T-cell (primary cell): ENCODE results near the gene LYVE1. TPM values are rescaled to one million over a fixed set of nuclear protein-coding genes. Genes with fewer than 3 reads are reported as not detected.

Source experiments
- ATAC-seq, 4 experiments: fragments of 200-7000 bp in 3 of 4; fragments of 150-1000 bp in 1 of 4; cut with Tn5 transposase; replicated peaks in 1 of 4; 1 replicate in 3 of 4; 2 replicates in 1 of 4; pipeline ENCODE4 v1.10.0; 2021; ENCODE audit warnings: moderate library complexity in 3 of 4, mild to moderate bottlenecking in 2 of 4, moderate number of reproducible peaks in 1 of 4
- CTCF ChIA-PET, 2 donors: fragments of 300-600 bp; sonication (Branson Sonifier 250); formaldehyde crosslinking; loops; one replicate each; lab custom pipeline; 2022; ENCODE audit warnings: antibody characterized with exemption in 2 of 2; lab: Charles Lee
- POLR2A ChIA-PET, 2 donors: fragments of 300-600 bp; sonication (Branson Sonifier 250); formaldehyde crosslinking; loops; one replicate each; lab custom pipeline; 2022; ENCODE audit warnings: antibody characterized with exemption in 2 of 2; lab: Charles Lee
- DNase-seq, 35 experiments: peaks; one replicate each; pipeline versions ENCODE4 v3.0.0 to v3.0.0-alpha.2; 2013 to 2023
- H3K27ac ChIP-seq: one replicate; pipeline ENCODE4 v1.5.1; 2013; ENCODE audit warnings: low read length
- H3K27me3 ChIP-seq, 2 experiments: replicated peaks in 1 of 2; 1 replicate in 1 of 2; 2 replicates in 1 of 2; pipeline versions ENCODE4 v1.6.1 to v1.7.0; 2013; ENCODE audit warnings: low read length in 1 of 2, mixed read lengths in 1 of 2; ENCODE audit not compliant: control insufficient read depth in 2 of 2, insufficient read depth in 2 of 2; ENCODE audit errors: extremely low read depth in 1 of 2
- H3K36me3 ChIP-seq, 2 donors: 1 replicate in 1 of 2; 2 replicates in 1 of 2; pipeline versions ENCODE4 v1.6.1 to v1.7.0; 2013; ENCODE audit warnings: low read length in 1 of 2; ENCODE audit not compliant: control insufficient read depth in 2 of 2, insufficient read depth in 1 of 2; ENCODE audit errors: extremely low read depth in 1 of 2
- H3K4me1 ChIP-seq, 2 experiments: 1 replicate in 1 of 2; 2 replicates in 1 of 2; pipeline versions ENCODE4 v1.6.1 to v1.7.0; 2013; ENCODE audit warnings: low read length in 2 of 2, mixed read lengths in 1 of 2; ENCODE audit not compliant: insufficient read depth in 2 of 2, control insufficient read depth in 1 of 2; ENCODE audit errors: extremely low read depth in 1 of 2
- H3K4me3 ChIP-seq, 2 donors: 1 replicate in 1 of 2; 2 replicates in 1 of 2; pipeline versions ENCODE4 v1.5.1 to v1.7.0; 2013; ENCODE audit warnings: mild to moderate bottlenecking in 2 of 2, low read length in 1 of 2, moderate library complexity in 1 of 2; ENCODE audit not compliant: control insufficient read depth in 1 of 2; ENCODE audit errors: extremely low read depth in 1 of 2
- H3K9me3 ChIP-seq: 2 replicates; pipeline ENCODE4 v1.7.0; 2013
- H3K27ac Mint-ChIP-seq, 2 donors: one replicate each; pipeline ENCODE4 v1.8.0; 2020 to 2021; ENCODE audit warnings: mild to moderate bottlenecking in 2 of 2, mixed read lengths in 2 of 2
- H3K27me3 Mint-ChIP-seq, 2 donors: one replicate each; pipeline ENCODE4 v1.8.0; 2021 to 2022; ENCODE audit warnings: mixed read lengths in 2 of 2
- H3K36me3 Mint-ChIP-seq: one replicate; pipeline ENCODE4 v1.8.0; 2021; ENCODE audit warnings: mixed read lengths
- H3K4me1 Mint-ChIP-seq, 3 donors: one replicate each; pipeline ENCODE4 v1.8.0; 2020 to 2022; ENCODE audit warnings: mixed read lengths in 3 of 3, mild to moderate bottlenecking in 1 of 3
- H3K4me3 Mint-ChIP-seq, 3 donors: one replicate each; pipeline ENCODE4 v1.8.0; 2020 to 2022; ENCODE audit warnings: mild to moderate bottlenecking in 3 of 3, mixed read lengths in 3 of 3, moderate library complexity in 3 of 3
- H3K9me3 Mint-ChIP-seq, 3 donors: one replicate each; pipeline ENCODE4 v1.8.0; 2020 to 2022; ENCODE audit warnings: mixed read lengths in 3 of 3
- WGBS: methylation state at CpG from one replicate; pipeline ENCODE4 v1.1.5; 2013; ENCODE audit warnings: missing lambda C conversion rate; ENCODE audit not compliant: insufficient coverage; 5-methylcytosine and 5-hydroxymethylcytosine counted together
- total RNA-seq, 35 experiments: library from RNA in 6 of 35; stranded (reverse) in 6 of 35; fragments of 120-200 nt in 1 of 35; gene quantifications; one replicate each; pipeline versions ENCODE4 v1.2.1 to v1.2.4 and lab custom pipeline; 2013 to 2026

The LYVE1 gene, protein sequence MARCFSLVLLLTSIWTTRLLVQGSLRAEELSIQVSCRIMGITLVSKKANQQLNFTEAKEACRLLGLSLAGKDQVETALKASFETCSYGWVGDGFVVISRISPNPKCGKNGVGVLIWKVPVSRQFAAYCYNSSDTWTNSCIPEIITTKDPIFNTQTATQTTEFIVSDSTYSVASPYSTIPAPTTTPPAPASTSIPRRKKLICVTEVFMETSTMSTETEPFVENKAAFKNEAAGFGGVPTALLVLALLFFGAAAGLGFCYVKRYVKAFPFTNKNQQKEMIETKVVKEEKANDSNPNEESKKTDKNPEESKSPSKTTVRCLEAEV
- total RNA-seq (under 1 TPM in 3 of 5 donors, not detected in 2; 0.33 to 0.61 (median 0.38) TPM), total RNA-seq (lab: John Stamatoyannopoulos, UW) (0 to 0.09 (median 0) reads per million in 29 experiments)
- total RNA-seq (2013): 0.55 TPM

DNA sequence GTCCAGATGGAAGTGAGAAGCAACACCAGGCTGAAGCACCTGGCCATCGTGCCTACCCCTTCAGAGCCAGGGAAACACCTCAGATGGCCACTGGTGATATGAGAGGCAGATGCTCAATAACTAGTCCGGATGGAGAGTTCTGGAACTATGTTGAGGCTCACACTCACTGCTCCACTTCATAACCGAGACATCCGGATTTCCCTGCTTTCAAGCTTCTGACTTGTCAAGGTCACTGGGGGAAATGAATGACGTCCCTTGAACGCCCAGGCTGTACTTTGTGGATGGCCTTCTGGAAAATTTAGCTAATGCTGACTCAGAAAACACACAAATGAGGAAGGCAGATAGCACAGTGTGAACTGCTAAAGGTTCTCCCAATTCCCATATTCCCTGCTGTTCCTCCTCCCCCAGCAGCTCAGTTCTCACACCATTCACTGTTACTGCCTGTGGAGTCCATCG, at the start of gene LYVE1:
Gene LYVE1, minus strand, starts transcription at position 180 of the 456 bp plus-strand sequence. Its CDS starts 133 bp downstream, at position 47.
- Histone ChIP-seq H3K9me3 (no peaks in the 10 kb centered on the region), H3K27ac (no peak within 1 kb of the TSS), H3K4me3 (no peak within 1 kb of the TSS), H3K27me3 (no peaks in the 10 kb centered on the region), H3K36me3 (no peaks in the 10 kb centered on the region), H3K4me1 (no peaks in the 10 kb centered on the region)
- ChIA-PET CTCF (no interaction called here), POLR2A (no interaction called here)
- H3K27ac Mint-ChIP-seq: no peak within 1 kb of the TSS
- H3K4me1 Mint-ChIP-seq: no peaks in the 10 kb centered on the region
- no peaks in the 10 kb centered on the region for H3K9me3 Mint-ChIP-seq
- no peak within 1 kb of the TSS for H3K4me3 Mint-ChIP-seq
- no peaks in the 10 kb centered on the region for H3K36me3 Mint-ChIP-seq
- 71% methylated on average over 6 of the region's 7 CpGs for WGBS
- DNase-seq (no peak), ATAC-seq (no peak)
- H3K27me3 Mint-ChIP-seq: peaks cover 5 to 7% of the 10 kb centered on the region in 2 donors

DNA sequence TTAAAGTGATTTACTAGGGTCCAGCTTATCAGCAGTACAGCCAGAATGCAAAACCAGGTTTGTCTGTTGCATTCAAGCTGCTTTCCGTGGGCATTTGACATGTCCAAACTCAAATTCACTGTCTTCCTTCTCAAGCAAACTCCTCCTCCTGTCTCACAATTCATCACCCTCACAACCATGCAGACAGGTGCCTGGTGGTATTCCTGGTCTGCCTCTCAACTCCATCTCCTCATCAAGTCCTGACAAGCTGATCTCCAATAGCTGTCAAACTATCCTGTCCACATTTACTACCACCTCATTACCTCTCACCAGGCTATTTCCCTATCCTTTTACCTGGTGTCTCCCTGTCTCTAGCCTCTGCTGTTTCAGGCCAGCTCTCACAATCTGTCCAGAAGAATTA, 49.1 kb upstream of the LYVE1 start:
- H3K9me3 ChIP-seq: no peaks in the 10 kb centered on the region
- H3K36me3 ChIP-seq: no peaks in the 10 kb centered on the region
- H3K4me3 ChIP-seq: no peak overlapping the region
- ChIA-PET POLR2A (interaction anchor here in 1 of 2 donors (0.6 kb wide), 1 partner anchor 1706 kb away, joined by 5 read pairs; no protein-coding TSS in a partner anchor), CTCF (interaction anchor here in 1 of 2 donors (1.0 kb wide), 1 partner anchor 42 kb away, joined by 3 read pairs; no protein-coding TSS in a partner anchor)
- no peak overlapping the region for H3K4me3 Mint-ChIP-seq
- no peak overlapping the region for H3K27ac ChIP-seq
- DNase-seq: no peak
- H3K27me3 Mint-ChIP-seq: peaks cover 0 to 10% of the 10 kb centered on the region in 2 donors
- no peak for ATAC-seq
- H3K4me1 ChIP-seq: no peaks in the 10 kb centered on the region
- H3K36me3 Mint-ChIP-seq: no peaks in the 10 kb centered on the region
- WGBS: 44% methylated on average over 1 of the region's 1 CpG
- H3K27me3 ChIP-seq: peaks cover 0 to 2% of the 10 kb centered on the region in 2 experiments
- H3K9me3 Mint-ChIP-seq: peaks cover 0 to 8% (median 0%) of the 10 kb centered on the region in 3 donors
- no peak overlapping the region for H3K27ac Mint-ChIP-seq
- H3K4me1 Mint-ChIP-seq: peaks cover 0 to 2% (median 0%) of the 10 kb centered on the region in 3 donors

DNA sequence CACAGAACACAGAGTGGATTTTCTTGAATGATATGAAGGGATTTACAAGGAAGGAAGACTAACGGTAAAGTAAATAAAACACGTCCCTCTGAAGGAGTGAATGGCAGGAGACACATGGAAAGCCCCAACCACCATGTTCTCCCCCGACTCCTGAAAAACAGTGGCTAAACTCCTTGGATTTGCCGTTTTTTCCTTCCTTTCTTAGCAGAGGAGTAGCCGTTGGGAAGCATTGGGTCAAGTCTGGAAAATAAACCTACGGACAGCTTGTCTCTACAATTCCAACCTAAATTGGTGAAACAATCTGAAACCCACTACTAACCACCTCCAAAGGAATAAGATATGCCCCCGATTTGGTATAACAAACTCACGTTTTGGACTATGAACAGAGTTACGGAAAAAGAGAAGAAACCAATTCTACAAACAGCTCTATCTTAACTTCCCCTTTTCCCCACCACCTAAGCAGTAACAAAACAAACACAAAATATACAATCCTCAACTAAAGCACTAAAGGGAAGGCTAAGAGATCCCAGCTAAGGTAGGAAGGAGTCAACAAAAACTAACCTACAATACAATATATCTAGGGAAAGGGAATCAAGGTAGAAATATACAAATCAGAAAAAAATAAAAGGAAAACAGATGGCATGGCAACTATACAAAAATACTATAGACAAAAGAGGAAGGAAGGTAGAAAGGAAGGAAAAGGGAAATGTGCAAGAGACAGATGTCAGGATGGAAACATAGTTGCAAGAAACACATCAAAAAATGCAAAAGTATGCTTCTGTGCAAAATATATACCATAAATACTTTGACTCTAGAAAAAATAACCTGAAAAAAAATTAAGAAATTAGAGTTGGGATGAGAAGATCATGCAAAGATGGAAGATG, 43.8 kb upstream of the LYVE1 start:
- H3K4me3 Mint-ChIP-seq: no peak overlapping the region
- ChIA-PET CTCF (no interaction called here), POLR2A (interaction anchor here in 1 of 2 donors (0.7 kb wide), 1 partner anchor 81 kb away, joined by 3 read pairs; no protein-coding TSS in a partner anchor)
- peaks cover 0 to 2% (median 0%) of the 10 kb centered on the region in 3 donors for H3K4me1 Mint-ChIP-seq
- peaks cover 0 to 8% (median 0%) of the 10 kb centered on the region in 3 donors for H3K9me3 Mint-ChIP-seq
- no peaks in the 10 kb centered on the region for H3K36me3 ChIP-seq
- H3K27ac ChIP-seq: no peak overlapping the region
- no peak for ATAC-seq
- peaks cover 0 to 33% of the 10 kb centered on the region in 2 donors for H3K27me3 Mint-ChIP-seq
- no peaks in the 10 kb centered on the region for H3K9me3 ChIP-seq
- no peak overlapping the region for H3K4me3 ChIP-seq
- no peaks in the 10 kb centered on the region for H3K36me3 Mint-ChIP-seq
- H3K4me1 ChIP-seq: no peaks in the 10 kb centered on the region
- peaks cover 0 to 7% of the 10 kb centered on the region in 2 experiments for H3K27me3 ChIP-seq
- WGBS: 53% methylated on average over 4 of the region's 9 CpGs
- DNase-seq: no peak
- peak overlapping the region in 1 of 2 donors; percentile 1 for H3K27ac Mint-ChIP-seq

DNA sequence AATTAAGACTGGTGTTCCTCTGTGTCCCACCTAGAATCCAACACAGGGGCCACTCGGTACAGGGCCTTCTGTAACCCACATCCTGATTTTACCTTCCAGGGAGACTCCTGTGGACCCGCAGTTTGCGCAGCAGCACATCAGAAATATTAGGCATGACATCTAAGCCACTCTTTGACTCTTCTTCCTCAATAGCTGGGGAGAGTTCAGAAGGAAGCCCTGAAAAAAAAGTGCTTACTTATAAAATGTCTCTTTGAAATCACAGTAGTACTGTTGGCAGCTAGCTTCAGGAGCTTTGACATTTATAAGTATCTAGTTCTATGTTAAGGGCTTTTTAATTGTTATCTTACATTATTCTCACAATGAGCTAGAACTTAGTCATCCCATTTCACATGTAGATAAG, 41.2 kb upstream of the LYVE1 start:
- 100% methylated on average over 1 of the region's 3 CpGs for WGBS
- Mint-ChIP-seq H3K27me3 (peaks cover 4 to 37% of the 10 kb centered on the region in 2 donors), H3K4me3 (no peak overlapping the region), H3K4me1 (peaks cover 0 to 9% (median 0%) of the 10 kb centered on the region in 3 donors), H3K27ac (no peak overlapping the region), H3K36me3 (no peaks in the 10 kb centered on the region), H3K9me3 (peaks cover 0 to 8% (median 0%) of the 10 kb centered on the region in 3 donors)
- Histone ChIP-seq H3K9me3 (no peaks in the 10 kb centered on the region), H3K4me3 (no peak overlapping the region), H3K4me1 (peaks cover 0 to 8% of the 10 kb centered on the region in 2 experiments), H3K36me3 (no peaks in the 10 kb centered on the region), H3K27ac (no peak overlapping the region), H3K27me3 (peaks cover 0 to 11% of the 10 kb centered on the region in 2 experiments)
- CTCF ChIA-PET: no interaction called here
- DNase-seq: no peak
- no peak for ATAC-seq
- POLR2A ChIA-PET: no interaction called here

DNA sequence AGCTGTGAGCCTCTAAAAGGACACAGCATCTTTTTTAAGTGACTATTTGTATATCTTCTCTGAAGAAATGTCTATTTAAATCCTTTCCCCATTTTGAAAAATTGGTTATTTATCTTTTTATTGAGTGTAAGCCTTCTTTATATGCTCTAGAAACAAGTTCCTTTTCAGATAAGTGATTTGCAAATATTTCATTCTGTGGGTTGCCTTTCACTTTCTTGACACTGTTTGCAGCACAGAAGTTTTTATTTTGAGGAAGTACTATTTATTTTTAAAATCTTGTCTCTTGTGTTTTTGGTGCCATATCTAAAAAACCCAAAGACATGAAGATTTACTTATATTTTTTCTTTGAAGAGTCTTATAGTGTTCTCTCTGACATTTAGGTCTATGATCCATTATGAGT, 40.1 kb upstream of the LYVE1 start:
- Histone ChIP-seq H3K4me1 (peaks cover 0 to 11% of the 10 kb centered on the region in 2 experiments), H3K4me3 (no peak overlapping the region), H3K27ac (no peak overlapping the region), H3K9me3 (no peaks in the 10 kb centered on the region), H3K27me3 (peaks cover 0 to 14% of the 10 kb centered on the region in 2 experiments), H3K36me3 (no peaks in the 10 kb centered on the region)
- H3K27ac Mint-ChIP-seq: no peak overlapping the region
- H3K9me3 Mint-ChIP-seq: peaks cover 0 to 4% (median 0%) of the 10 kb centered on the region in 3 donors
- peaks cover 4 to 30% of the 10 kb centered on the region in 2 donors for H3K27me3 Mint-ChIP-seq
- H3K4me3 Mint-ChIP-seq: no peak overlapping the region
- DNase-seq: no peak
- ChIA-PET POLR2A (no interaction called here), CTCF (no interaction called here)
- peaks cover 2 to 9% (median 5%) of the 10 kb centered on the region in 3 donors for H3K4me1 Mint-ChIP-seq
- H3K36me3 Mint-ChIP-seq: no peaks in the 10 kb centered on the region
- ATAC-seq: no peak
